ENCODE measurements around the gene STXBP5.

STXBP5 gene

DNA sequence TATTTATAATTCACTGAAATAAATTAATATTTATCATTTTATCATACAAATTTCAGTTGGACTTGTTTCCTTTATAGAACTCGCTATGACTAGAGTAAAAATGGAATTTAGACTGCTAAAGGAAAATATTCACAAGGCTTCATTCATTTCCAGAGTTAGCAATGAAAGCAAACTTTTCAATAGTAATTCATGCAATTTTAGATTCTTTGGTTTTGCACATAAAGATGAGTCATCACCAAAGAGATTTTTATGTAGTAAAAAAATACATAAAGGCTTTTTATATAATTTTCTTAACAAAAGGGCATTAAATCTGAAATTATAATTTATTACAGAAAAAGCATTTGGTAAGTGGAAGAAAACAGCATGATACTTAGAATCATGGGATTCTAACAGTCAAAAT, 37.2 kb upstream of the STXBP5 start:
- no peak overlapping the region for H3K27ac Mint-ChIP-seq
- ATAC-seq (replicated peaks) = no peak
- H3K4me3 Mint-ChIP-seq = no peak overlapping the region
- H3K9me3 Mint-ChIP-seq = no peaks in the 10 kb centered on the region
- no peak for DNase-seq
- no peaks in the 10 kb centered on the region for H3K36me3 Mint-ChIP-seq (ENCODE audit: insufficient read depth)
- H3K27me3 Mint-ChIP-seq = no peaks in the 10 kb centered on the region
- H3K4me1 Mint-ChIP-seq (ENCODE audit: low read depth in 2 of 2) = peaks cover 2 to 3% of the 10 kb centered on the region in 2 donors

GRCh38 chr6:147167576-147168461, 36.4 kb upstream of the STXBP5 start:
- Mint-ChIP-seq H3K9me3 (no peaks in the 10 kb centered on the region), H3K36me3 (ENCODE audit: insufficient read depth) (no peaks in the 10 kb centered on the region), H3K27me3 (no peaks in the 10 kb centered on the region), H3K27ac (no peak overlapping the region), H3K4me1 (ENCODE audit: low read depth in 2 of 2) (peaks cover 2 to 3% of the 10 kb centered on the region in 2 donors), H3K4me3 (no peak overlapping the region)
- ATAC-seq (replicated peaks) = no peak
- DNase-seq = no peak

- H3K27me3 Mint-ChIP-seq = no peaks in the 10 kb centered on the region
- H3K9me3 Mint-ChIP-seq = no peaks in the 10 kb centered on the region
- peaks cover 2 to 3% of the 10 kb centered on the region in 2 donors for H3K4me1 Mint-ChIP-seq (ENCODE audit: low read depth in 2 of 2)
- H3K27ac Mint-ChIP-seq = no peak overlapping the region
- no peak for DNase-seq
- no peak for ATAC-seq (replicated peaks)
- H3K4me3 Mint-ChIP-seq = no peak overlapping the region
- no peaks in the 10 kb centered on the region for H3K36me3 Mint-ChIP-seq (ENCODE audit: insufficient read depth)
Observed at GRCh38 chr6:147169529-147169928, 34.7 kb upstream of the STXBP5 start.

- H3K4me3 Mint-ChIP-seq = no peak overlapping the region
- ATAC-seq (replicated peaks) (no peak), DNase-seq (no peak)
- no peak overlapping the region for H3K27ac Mint-ChIP-seq
- no peaks in the 10 kb centered on the region for H3K27me3 Mint-ChIP-seq
- H3K4me1 Mint-ChIP-seq (ENCODE audit: low read depth in 2 of 2) = peaks cover 2 to 3% of the 10 kb centered on the region in 2 donors
- H3K9me3 Mint-ChIP-seq = no peaks in the 10 kb centered on the region
- H3K36me3 Mint-ChIP-seq (ENCODE audit: insufficient read depth) = no peaks in the 10 kb centered on the region
Observed at GRCh38 chr6:147170269-147170668, 33.9 kb upstream of the STXBP5 start.

- DNase-seq = no peak
- no peak for ATAC-seq (replicated peaks)
- H3K27ac Mint-ChIP-seq = no peak overlapping the region
Observed at GRCh38 chr6:147173140-147173539, 31.1 kb upstream of the STXBP5 start.

GRCh38 chr6:147173675-147174308, 30.4 kb upstream of the STXBP5 start:
- H3K27me3 Mint-ChIP-seq = no peaks in the 10 kb centered on the region
- H3K4me1 Mint-ChIP-seq (ENCODE audit: low read depth in 2 of 2) = no peaks in the 10 kb centered on the region
- H3K36me3 Mint-ChIP-seq (ENCODE audit: insufficient read depth) = no peaks in the 10 kb centered on the region
- H3K27ac Mint-ChIP-seq = no peak overlapping the region
- DNase-seq (no peak), ATAC-seq (replicated peaks) (no peak)
- H3K9me3 Mint-ChIP-seq = no peaks in the 10 kb centered on the region
- no peak overlapping the region for H3K4me3 Mint-ChIP-seq

More at GRCh38 chr6:147173140-147173539, 31.1 kb upstream of the STXBP5 start:
- Mint-ChIP-seq H3K9me3 (no peaks in the 10 kb centered on the region), H3K36me3 (ENCODE audit: insufficient read depth) (no peaks in the 10 kb centered on the region), H3K27me3 (no peaks in the 10 kb centered on the region), H3K4me3 (no peak overlapping the region), H3K4me1 (ENCODE audit: low read depth in 2 of 2) (no peaks in the 10 kb centered on the region)

- Mint-ChIP-seq H3K36me3 (ENCODE audit: insufficient read depth) (no peaks in the 10 kb centered on the region), H3K27me3 (peaks cover 4 to 12% of the 10 kb centered on the region in 2 donors), H3K4me3 (no peak overlapping the region), H3K9me3 (no peaks in the 10 kb centered on the region), H3K4me1 (ENCODE audit: low read depth in 2 of 2) (no peaks in the 10 kb centered on the region), H3K27ac (no peak overlapping the region)
- ATAC-seq (replicated peaks) (no peak), DNase-seq (no peak)
Observed at GRCh38 chr6:147176795-147177194, 27.4 kb upstream of the STXBP5 start.

DNA sequence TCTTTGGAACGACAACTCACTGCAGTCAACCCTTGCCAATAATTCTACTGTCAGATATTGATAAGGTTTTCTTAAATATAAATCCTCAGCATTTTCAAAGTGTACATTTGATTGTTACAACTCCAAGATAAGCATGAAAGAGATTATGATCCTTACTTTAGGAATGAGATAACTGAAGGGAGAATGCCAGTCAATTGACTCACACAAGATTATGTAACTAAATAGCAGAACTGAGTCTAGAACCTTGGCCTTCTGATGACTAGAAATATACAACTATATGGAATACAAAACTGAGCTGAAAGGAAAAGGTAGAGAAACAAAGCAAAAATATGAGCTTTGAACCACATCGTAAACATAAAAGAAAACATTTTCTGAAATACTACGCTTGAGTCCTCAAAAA, 26.9 kb upstream of the STXBP5 start:
- ATAC-seq (replicated peaks) = no peak
- no peaks in the 10 kb centered on the region for H3K4me1 Mint-ChIP-seq (ENCODE audit: low read depth in 2 of 2)
- no peak for DNase-seq
- no peaks in the 10 kb centered on the region for H3K9me3 Mint-ChIP-seq
- no peak overlapping the region for H3K27ac Mint-ChIP-seq
- no peaks in the 10 kb centered on the region for H3K36me3 Mint-ChIP-seq (ENCODE audit: insufficient read depth)
- H3K4me3 Mint-ChIP-seq = no peak overlapping the region
- peaks cover 4 to 14% of the 10 kb centered on the region in 2 donors for H3K27me3 Mint-ChIP-seq

DNA sequence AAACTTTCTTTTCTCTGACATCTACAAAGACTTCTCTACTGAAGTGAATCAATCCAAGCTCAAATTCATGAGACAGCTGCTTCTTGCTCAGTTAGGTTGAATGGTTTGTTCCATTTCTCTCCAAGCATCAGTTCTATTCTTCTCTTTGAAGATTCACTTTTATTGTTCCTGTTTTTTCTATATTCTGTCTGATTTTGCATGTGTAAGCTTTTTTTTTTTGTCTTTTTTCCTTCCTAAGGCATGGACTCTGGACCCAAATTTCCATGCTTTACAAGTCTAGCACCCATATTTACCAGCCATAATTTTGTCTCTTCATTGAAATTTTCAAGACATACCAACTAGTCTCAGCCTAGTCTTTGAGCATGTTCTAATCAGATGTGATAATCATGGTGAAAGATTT, 25.9 kb upstream of the STXBP5 start:
- Mint-ChIP-seq H3K27ac (no peak overlapping the region), H3K27me3 (peaks cover 4 to 14% of the 10 kb centered on the region in 2 donors), H3K36me3 (ENCODE audit: insufficient read depth) (no peaks in the 10 kb centered on the region), H3K4me1 (ENCODE audit: low read depth in 2 of 2) (no peaks in the 10 kb centered on the region), H3K9me3 (no peaks in the 10 kb centered on the region), H3K4me3 (no peak overlapping the region)
- ATAC-seq (replicated peaks) (no peak), DNase-seq (no peak)

DNA sequence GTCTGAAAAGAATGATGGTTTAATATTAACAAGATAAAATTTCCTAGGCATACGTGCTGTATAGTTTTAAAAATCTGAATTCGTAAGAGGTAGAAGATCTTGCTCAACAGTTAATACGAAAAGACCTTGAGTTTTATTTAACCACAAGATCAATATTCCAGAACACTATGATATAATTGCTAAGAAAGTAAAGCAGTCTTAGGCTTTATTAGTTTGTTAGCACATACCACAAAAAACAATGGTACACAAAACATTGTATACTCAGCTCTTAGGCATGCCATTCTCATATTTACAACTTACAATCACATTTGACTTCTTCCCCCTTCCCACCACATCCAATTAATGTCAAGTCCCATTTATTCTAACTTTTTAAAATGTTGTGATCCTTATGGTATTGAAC, 24.4 kb upstream of the STXBP5 start:
- Mint-ChIP-seq H3K36me3 (ENCODE audit: insufficient read depth) (no peaks in the 10 kb centered on the region), H3K4me1 (ENCODE audit: low read depth in 2 of 2) (no peaks in the 10 kb centered on the region), H3K27me3 (peaks cover 4 to 23% of the 10 kb centered on the region in 2 donors), H3K4me3 (no peak overlapping the region), H3K27ac (no peak overlapping the region), H3K9me3 (no peaks in the 10 kb centered on the region)
- ATAC-seq (replicated peaks) (no peak), DNase-seq (no peak)

- Mint-ChIP-seq H3K27ac (no peak overlapping the region), H3K27me3 (peaks cover 13 to 34% of the 10 kb centered on the region in 2 donors), H3K9me3 (no peaks in the 10 kb centered on the region), H3K36me3 (ENCODE audit: insufficient read depth) (no peaks in the 10 kb centered on the region), H3K4me1 (ENCODE audit: low read depth in 2 of 2) (no peaks in the 10 kb centered on the region), H3K4me3 (no peak overlapping the region)
- ATAC-seq (replicated peaks) (no peak), DNase-seq (no peak)
Observed at GRCh38 chr6:147180926-147181325, 23.3 kb upstream of the STXBP5 start.

GRCh38 chr6:147184379-147184778, 19.8 kb upstream of the STXBP5 start:
- Mint-ChIP-seq H3K36me3 (ENCODE audit: insufficient read depth) (no peaks in the 10 kb centered on the region), H3K9me3 (no peaks in the 10 kb centered on the region), H3K4me3 (no peak overlapping the region), H3K4me1 (ENCODE audit: low read depth in 2 of 2) (no peaks in the 10 kb centered on the region), H3K27me3 (peaks cover 13 to 34% of the 10 kb centered on the region in 2 donors), H3K27ac (no peak overlapping the region)
- ATAC-seq (replicated peaks) = no peak
- no peak for DNase-seq

GRCh38 chr6:147185216-147185615, 19.0 kb upstream of the STXBP5 start:
- Mint-ChIP-seq H3K4me3 (no peak overlapping the region), H3K4me1 (ENCODE audit: low read depth in 2 of 2) (no peaks in the 10 kb centered on the region)

DNA sequence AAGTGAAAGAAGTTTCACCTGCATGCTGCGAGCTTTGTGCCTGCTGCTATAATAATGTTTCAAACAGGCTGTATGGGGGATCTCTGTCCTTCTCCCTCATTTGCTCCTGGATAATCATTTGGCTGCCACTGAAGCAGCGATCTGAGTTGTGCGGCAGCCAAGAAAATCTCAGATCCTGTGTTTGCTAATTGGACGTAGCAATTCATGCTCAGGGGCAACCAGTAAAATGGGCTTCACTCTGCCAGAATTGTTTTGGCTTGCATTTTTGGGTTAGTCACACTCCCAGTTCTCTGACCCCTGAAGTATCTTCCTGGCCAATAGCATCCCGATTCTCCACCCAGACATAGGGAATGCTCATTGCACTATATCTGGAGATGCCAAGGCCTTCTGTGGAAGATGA, 13.7 kb upstream of the STXBP5 start:
- no peaks in the 10 kb centered on the region for H3K36me3 Mint-ChIP-seq (ENCODE audit: insufficient read depth)
- H3K4me3 Mint-ChIP-seq = no peak overlapping the region
- H3K9me3 Mint-ChIP-seq = no peaks in the 10 kb centered on the region
- H3K27ac Mint-ChIP-seq = no peak overlapping the region
- H3K27me3 Mint-ChIP-seq = peaks cover 3 to 4% of the 10 kb centered on the region in 2 donors
- H3K4me1 Mint-ChIP-seq (ENCODE audit: low read depth in 2 of 2) = peaks cover 0 to 10% of the 10 kb centered on the region in 2 donors
- no peak for DNase-seq
- no peak for ATAC-seq (replicated peaks)

More at GRCh38 chr6:147185216-147185615, 19.0 kb upstream of the STXBP5 start:
- H3K27me3 Mint-ChIP-seq = peaks cover 13 to 34% of the 10 kb centered on the region in 2 donors
- no peak overlapping the region for H3K27ac Mint-ChIP-seq
- H3K36me3 Mint-ChIP-seq (ENCODE audit: insufficient read depth) = no peaks in the 10 kb centered on the region
- DNase-seq (no peak), ATAC-seq (replicated peaks) (no peak)
- no peaks in the 10 kb centered on the region for H3K9me3 Mint-ChIP-seq
